ENCODE measurements around the gene PSMD9.

DNA sequence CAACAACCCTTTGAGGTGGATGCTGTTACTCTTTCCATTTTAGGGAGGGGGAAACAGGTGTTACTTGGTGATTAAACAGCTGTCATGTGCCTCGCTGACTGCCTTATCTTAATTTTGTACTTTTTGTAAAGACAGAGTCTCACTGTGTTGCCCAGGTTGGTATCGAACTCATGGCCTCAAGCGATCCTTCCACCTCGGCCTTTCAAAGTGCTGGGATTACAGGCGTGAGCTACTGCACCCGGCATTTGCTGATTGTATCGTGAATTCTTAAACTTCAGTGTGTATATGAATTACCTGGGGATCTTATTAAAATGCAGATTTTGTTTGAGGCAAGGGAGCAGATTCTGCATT lies 659 bp downstream of the PSMD9 start:
- TF ChIP-seq EZH2 (IDR thresholded peaks at IDR 0.05; ENCODE audit: borderline replicate concordance): no peak
- no peak for TF ChIP-seq CTCF (IDR thresholded peaks at IDR 0.05; ENCODE audit: poor library complexity)
- no peak for TF ChIP-seq EZH2phosphoT487 (IDR thresholded peaks at IDR 0.05; ENCODE audit: low read depth, severe bottlenecking, unreplicated experiment)

Measured in hepatocyte (in vitro differentiated cells).